Measurements from ENCODE around the gene KCNN1.

The KCNN1 gene

DNA sequence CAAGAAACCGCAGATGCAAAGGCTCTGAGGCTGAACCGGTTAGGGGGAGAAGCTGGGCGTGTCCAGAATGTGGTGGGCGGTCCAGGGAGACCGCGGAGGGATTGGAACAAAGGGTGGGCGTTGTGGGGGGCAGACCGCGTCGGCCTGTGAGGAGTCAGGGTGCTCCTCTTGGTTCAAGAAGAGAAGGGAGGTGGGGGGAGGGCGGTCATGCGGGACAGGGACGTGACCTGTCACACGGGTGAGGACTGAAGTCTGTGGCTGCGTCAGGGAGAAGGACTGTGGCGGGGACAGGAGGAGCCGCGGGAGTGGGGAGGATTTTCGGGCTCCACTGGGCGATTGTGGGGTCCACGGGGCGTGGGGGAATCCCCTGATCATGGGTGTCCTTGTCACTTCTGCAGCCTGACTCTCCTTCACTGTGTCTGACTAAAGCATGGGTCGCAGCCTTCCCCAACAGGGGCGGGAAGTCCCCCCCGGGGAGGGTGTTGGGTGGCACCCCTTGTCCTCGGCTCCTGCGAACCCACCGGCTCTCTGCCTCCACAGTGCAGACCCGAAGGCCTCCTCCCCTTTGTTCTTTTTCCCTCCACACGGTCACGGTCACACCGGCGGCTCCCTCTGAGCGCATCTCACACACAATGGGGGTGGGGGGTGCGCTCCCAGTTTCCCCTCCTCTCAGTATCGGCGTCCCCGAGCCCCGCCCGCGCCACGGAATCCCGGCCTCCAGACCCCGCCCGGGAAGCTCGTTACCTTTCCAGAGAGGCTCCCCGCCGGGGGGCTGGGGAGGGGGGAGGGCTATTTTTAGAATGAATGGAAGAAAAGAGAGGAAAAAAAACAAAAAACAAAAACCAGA lies 16.4 kb upstream of the KCNN1 start:
- no peak overlapping the region for H3K4me3 ChIP-seq (ENCODE audit: control insufficient read depth, low read depth, low read length)
- no peak for DNase-seq (ENCODE audit: low read depth)
- TF ChIP-seq, protein P1, sequence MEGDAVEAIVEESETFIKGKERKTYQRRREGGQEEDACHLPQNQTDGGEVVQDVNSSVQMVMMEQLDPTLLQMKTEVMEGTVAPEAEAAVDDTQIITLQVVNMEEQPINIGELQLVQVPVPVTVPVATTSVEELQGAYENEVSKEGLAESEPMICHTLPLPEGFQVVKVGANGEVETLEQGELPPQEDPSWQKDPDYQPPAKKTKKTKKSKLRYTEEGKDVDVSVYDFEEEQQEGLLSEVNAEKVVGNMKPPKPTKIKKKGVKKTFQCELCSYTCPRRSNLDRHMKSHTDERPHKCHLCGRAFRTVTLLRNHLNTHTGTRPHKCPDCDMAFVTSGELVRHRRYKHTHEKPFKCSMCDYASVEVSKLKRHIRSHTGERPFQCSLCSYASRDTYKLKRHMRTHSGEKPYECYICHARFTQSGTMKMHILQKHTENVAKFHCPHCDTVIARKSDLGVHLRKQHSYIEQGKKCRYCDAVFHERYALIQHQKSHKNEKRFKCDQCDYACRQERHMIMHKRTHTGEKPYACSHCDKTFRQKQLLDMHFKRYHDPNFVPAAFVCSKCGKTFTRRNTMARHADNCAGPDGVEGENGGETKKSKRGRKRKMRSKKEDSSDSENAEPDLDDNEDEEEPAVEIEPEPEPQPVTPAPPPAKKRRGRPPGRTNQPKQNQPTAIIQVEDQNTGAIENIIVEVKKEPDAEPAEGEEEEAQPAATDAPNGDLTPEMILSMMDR (IDR thresholded peaks at IDR 0.05; ENCODE audit: control insufficient read depth, insufficient read depth, low read depth, low read length, missing control alignments) = no peak

- TF ChIP-seq, protein P1 (IDR thresholded peaks at IDR 0.05; ENCODE audit: control insufficient read depth, insufficient read depth, low read depth, low read length, missing control alignments) = no peak
- H3K4me3 ChIP-seq (ENCODE audit: control insufficient read depth, low read depth, low read length) = no peak overlapping the region
- no peak for DNase-seq (ENCODE audit: low read depth)
Measured at GRCh38 chr19:17951157-17951989, 15.5 kb upstream of the KCNN1 start.

GRCh38 chr19:17951990-17952976 lies 14.6 kb upstream of the KCNN1 start:
- no peak overlapping the region for H3K4me3 ChIP-seq (ENCODE audit: control insufficient read depth, low read depth, low read length)
- TF ChIP-seq, protein P1 (IDR thresholded peaks at IDR 0.05; ENCODE audit: control insufficient read depth, insufficient read depth, low read depth, low read length, missing control alignments) = no peak
- no peak for DNase-seq (ENCODE audit: low read depth)

DNA sequence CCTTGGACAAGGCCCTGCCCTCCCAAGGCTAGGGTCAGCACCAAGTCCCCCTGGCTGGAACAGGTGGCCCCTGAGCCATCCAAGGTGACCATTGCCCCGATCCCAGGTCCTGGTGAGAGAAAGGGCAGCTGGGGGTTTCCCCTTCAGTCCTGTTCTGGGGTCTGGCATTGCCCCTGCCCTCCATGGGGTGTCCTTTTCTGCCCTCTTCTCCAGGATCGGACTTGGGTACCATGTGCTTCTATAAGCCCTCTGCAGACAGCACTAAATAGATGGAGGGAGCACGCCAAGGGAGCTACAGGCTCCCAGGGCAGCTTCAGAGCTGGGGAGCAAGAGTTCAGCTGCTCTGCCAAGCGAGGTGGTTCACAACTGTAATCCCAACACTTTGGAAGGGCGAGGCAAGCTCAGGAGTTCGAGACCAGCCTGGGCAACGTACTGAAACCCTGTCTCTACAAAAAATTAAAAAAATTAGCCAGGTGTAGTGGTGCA lies 13.5 kb upstream of the KCNN1 start:
- TF ChIP-seq, protein P1 (IDR thresholded peaks at IDR 0.05; ENCODE audit: control insufficient read depth, insufficient read depth, low read depth, low read length, missing control alignments) = no peak
- no peak for DNase-seq (ENCODE audit: low read depth)
- no peak overlapping the region for H3K4me3 ChIP-seq (ENCODE audit: control insufficient read depth, low read depth, low read length)

DNA sequence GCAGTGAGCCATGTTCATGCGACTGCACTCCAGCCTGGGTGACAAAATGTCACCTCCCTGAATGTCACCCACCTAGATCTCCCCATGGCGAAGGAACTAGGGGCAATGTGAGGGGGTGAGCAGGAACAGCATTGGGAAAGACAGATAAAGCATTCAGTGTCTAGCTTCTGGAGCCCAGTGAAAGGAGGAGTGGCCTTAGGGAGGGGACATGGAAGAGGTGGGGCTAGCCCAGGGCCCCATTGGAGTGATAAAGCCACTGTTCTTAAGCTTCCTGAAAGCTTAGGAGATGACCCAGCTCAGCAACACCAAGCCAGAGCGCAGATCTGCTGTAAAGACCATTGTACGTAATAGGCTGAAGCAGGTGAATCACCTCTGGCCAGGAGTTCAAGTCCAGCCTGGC lies 13.0 kb upstream of the KCNN1 start:
- H3K4me3 ChIP-seq (ENCODE audit: control insufficient read depth, low read depth, low read length) = no peak overlapping the region
- no peak for DNase-seq (ENCODE audit: low read depth)
- TF ChIP-seq, protein P1 (IDR thresholded peaks at IDR 0.05; ENCODE audit: control insufficient read depth, insufficient read depth, low read depth, low read length, missing control alignments) = no peak

DNA sequence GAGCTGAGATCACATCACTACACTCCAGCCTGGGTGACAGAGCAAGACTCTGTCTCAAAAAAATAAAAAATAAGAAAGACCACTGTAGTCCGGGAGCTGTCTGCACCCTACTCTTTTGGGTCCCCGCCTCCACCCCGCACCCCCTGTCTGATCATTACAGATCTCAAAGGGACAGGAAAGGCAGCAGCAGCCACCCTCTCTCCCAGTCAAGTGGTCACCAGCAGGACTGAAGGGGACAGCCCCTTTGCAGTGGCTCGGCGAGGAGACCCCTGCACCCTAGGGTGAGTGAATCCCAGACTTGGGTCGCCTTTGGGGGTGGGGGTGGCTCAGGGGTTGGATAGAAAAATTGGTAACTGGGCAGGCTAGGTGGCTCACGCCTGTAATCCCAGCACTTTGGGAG lies 12.5 kb upstream of the KCNN1 start:
- DNase-seq (ENCODE audit: low read depth) = no peak
- TF ChIP-seq, protein P1 (IDR thresholded peaks at IDR 0.05; ENCODE audit: control insufficient read depth, insufficient read depth, low read depth, low read length, missing control alignments) = no peak
- no peak overlapping the region for H3K4me3 ChIP-seq (ENCODE audit: control insufficient read depth, low read depth, low read length)

Measured in AG09309 (cell line).